ENCODE measurements around the gene HNF1B.

Gene HNF1B

DNA sequence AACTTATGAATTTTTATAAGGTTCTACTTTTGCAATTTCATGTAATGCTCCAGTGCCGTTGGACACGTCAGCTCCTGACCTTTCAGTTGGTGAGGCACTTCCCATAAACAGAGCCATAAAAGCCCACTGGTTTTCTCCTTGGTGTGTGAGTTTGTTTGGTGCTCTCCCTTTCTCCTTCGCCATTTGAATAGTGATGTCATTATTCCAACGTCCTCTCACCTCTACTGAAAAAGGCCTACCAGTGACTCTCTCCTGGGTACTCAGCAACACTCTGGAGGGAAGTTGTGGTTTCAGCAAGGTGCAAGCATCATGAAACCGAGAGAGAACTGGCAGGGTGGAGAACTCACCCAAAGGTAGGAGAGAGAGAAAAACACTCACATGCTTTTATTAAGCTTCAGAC, 29.6 kb upstream of the HNF1B start:
- Histone ChIP-seq H3K36me3 (ENCODE audit: control insufficient read depth, insufficient read depth, low read length) (no peaks in the 10 kb centered on the region), H3K4me1 (ENCODE audit: control insufficient read depth, insufficient read depth, low read length) (no peaks in the 10 kb centered on the region), H3K9ac (ENCODE audit: low read depth, low read length) (no peak overlapping the region), H3K27me3 (ENCODE audit: control insufficient read depth, insufficient read depth, low read length) (no peaks in the 10 kb centered on the region), H3K4me3 (ENCODE audit: low read depth, low read length) (no peak overlapping the region), H3K9me3 (ENCODE audit: control insufficient read depth, insufficient read depth, low read length) (no peaks in the 10 kb centered on the region)

DNA sequence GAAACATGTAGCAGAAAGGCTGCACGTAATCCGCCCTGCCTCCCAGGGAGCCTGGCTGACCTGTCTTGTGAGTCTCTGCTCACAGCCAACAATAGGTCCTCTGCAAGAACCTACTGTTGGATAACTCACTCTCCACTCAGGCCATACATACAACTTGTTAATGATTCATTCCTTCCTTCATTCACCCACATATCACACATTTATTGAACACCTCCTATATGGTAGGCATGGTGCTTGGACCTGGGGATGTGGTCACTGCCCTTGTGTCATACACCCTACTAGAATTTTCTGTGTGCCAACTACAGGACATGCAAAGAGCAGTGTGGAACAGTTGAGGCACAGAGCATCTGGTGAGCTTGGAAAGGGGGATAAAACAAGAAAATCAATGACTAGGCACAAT, 28.1 kb upstream of the HNF1B start:
- H3K27me3 ChIP-seq (ENCODE audit: control insufficient read depth, insufficient read depth, low read length): no peaks in the 10 kb centered on the region
- no peaks in the 10 kb centered on the region for H3K4me1 ChIP-seq (ENCODE audit: control insufficient read depth, insufficient read depth, low read length)
- H3K4me3 ChIP-seq (ENCODE audit: low read depth, low read length): no peak overlapping the region

DNA sequence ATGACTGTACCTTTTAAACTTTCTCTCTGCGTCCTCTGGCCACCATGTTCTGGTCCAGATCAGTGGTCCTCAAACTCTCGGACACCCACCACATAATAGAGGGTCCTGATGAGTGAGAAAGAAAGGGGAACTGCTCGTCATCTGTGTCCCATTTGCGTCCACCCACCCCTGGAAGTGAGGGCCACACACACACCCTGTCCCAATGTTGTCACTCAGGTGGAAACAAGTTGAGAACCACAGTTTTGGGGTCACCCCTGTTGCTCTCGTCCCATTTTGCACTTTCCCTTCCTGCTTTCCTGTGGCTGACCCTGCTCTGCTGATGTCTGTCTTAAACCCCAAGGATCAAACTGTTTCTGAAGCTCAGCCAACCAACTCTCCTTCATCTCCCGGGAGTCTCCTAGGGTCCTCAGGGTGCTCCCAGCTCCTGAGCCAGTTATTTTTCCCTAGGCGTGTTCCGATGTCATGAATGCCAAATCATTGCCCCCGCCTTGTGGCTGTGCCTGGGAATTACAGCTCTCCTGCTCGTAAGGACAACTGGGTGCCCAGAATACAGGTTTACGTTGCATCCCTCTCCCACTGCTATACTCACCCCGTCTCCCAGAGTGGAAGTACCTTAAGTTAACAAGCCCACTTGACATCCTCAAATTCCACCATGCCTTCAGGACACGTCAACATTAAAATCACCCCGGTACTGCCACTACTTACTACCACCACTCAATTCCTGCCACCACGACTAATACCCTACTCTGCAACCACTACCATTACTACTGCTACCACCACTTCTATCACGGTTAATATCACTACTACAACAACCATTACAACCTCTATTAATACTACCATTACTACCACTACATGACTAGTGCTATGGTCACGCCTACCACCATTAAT, 26.0 kb upstream of the HNF1B start:
- H3K9ac ChIP-seq (ENCODE audit: low read depth, low read length): no peak overlapping the region
- H3K9me3 ChIP-seq (ENCODE audit: control insufficient read depth, insufficient read depth, low read length): no peaks in the 10 kb centered on the region
- no peaks in the 10 kb centered on the region for H3K27me3 ChIP-seq (ENCODE audit: control insufficient read depth, insufficient read depth, low read length)
- H3K4me3 ChIP-seq (ENCODE audit: low read depth, low read length): no peak overlapping the region
- H3K4me1 ChIP-seq (ENCODE audit: control insufficient read depth, insufficient read depth, low read length): no peaks in the 10 kb centered on the region
- no peaks in the 10 kb centered on the region for H3K36me3 ChIP-seq (ENCODE audit: control insufficient read depth, insufficient read depth, low read length)

More for the DNA sequence above, 28.1 kb upstream of the HNF1B start:
- Histone ChIP-seq H3K36me3 (ENCODE audit: control insufficient read depth, insufficient read depth, low read length) (no peaks in the 10 kb centered on the region), H3K9ac (ENCODE audit: low read depth, low read length) (no peak overlapping the region), H3K9me3 (ENCODE audit: control insufficient read depth, insufficient read depth, low read length) (no peaks in the 10 kb centered on the region)

DNA sequence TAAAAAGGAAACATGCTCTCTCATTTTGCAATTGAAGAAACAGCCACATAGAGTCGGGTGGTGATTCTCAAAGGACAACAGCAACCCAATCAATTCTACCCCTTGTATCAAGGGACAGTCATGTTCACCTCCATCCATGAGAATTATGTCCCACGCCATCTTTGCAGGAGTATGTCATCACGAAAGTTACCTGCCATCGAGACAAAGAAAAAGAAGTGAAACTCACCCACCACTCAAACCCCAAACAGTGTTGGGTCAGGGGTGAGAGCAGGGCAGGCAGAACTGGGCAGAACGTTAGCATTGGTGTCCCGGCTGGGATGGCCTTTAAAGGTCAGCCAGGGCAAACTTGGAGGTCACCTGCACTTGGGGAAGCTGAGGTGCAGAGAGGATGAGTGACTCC, 24.2 kb upstream of the HNF1B start:
- Histone ChIP-seq H3K4me1 (ENCODE audit: control insufficient read depth, insufficient read depth, low read length) (no peaks in the 10 kb centered on the region), H3K27me3 (ENCODE audit: control insufficient read depth, insufficient read depth, low read length) (no peaks in the 10 kb centered on the region), H3K9ac (ENCODE audit: low read depth, low read length) (no peak overlapping the region), H3K36me3 (ENCODE audit: control insufficient read depth, insufficient read depth, low read length) (no peaks in the 10 kb centered on the region), H3K4me3 (ENCODE audit: low read depth, low read length) (no peak overlapping the region), H3K9me3 (ENCODE audit: control insufficient read depth, insufficient read depth, low read length) (no peaks in the 10 kb centered on the region)

DNA sequence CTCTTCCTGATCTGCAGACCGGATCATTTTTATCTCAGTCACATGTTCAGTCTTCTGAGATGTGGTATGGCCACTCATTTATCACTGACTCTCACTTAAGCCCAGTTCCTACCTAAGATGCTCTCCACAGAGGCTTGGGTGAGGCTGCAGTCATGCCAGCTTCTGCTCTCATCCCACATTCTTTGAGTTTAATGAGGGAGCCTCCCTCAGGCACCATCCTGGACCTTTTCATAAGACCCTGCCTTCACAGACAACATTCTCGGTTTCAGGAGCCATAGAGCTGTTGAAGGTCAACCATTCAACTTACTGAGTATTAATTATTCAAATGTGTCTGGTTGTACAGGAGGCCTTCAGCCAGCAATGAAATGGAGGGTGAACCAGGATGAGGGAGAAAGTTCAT, 23.6 kb upstream of the HNF1B start:
- no peaks in the 10 kb centered on the region for H3K36me3 ChIP-seq (ENCODE audit: control insufficient read depth, insufficient read depth, low read length)
- no peaks in the 10 kb centered on the region for H3K4me1 ChIP-seq (ENCODE audit: control insufficient read depth, insufficient read depth, low read length)
- H3K27me3 ChIP-seq (ENCODE audit: control insufficient read depth, insufficient read depth, low read length): no peaks in the 10 kb centered on the region
- no peak overlapping the region for H3K9ac ChIP-seq (ENCODE audit: low read depth, low read length)
- H3K4me3 ChIP-seq (ENCODE audit: low read depth, low read length): no peak overlapping the region
- H3K9me3 ChIP-seq (ENCODE audit: control insufficient read depth, insufficient read depth, low read length): no peaks in the 10 kb centered on the region

DNA sequence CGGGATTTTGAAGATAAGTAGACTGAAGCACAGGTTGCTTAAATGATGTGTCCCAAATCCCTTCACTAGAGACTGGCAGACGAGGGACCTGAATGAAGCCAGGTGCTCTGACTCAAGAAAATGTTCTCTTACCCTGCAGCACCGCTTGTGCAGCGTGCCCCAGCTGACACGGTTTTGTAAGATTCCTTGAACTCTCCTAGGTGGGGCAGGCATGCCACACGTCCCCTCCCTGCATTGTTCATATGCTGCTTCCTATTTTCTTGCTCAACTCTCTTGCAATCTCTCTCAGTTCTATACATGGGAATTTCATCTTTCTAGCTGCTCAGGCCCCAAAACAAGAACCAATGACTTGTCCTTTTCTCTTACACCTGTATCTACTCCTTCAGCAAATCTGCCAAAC, 22.1 kb upstream of the HNF1B start:
- H3K9ac ChIP-seq (ENCODE audit: low read depth, low read length): no peak overlapping the region
- H3K36me3 ChIP-seq (ENCODE audit: control insufficient read depth, insufficient read depth, low read length): no peaks in the 10 kb centered on the region
- H3K9me3 ChIP-seq (ENCODE audit: control insufficient read depth, insufficient read depth, low read length): no peaks in the 10 kb centered on the region
- no peak overlapping the region for H3K4me3 ChIP-seq (ENCODE audit: low read depth, low read length)
- no peaks in the 10 kb centered on the region for H3K4me1 ChIP-seq (ENCODE audit: control insufficient read depth, insufficient read depth, low read length)
- no peaks in the 10 kb centered on the region for H3K27me3 ChIP-seq (ENCODE audit: control insufficient read depth, insufficient read depth, low read length)

DNA sequence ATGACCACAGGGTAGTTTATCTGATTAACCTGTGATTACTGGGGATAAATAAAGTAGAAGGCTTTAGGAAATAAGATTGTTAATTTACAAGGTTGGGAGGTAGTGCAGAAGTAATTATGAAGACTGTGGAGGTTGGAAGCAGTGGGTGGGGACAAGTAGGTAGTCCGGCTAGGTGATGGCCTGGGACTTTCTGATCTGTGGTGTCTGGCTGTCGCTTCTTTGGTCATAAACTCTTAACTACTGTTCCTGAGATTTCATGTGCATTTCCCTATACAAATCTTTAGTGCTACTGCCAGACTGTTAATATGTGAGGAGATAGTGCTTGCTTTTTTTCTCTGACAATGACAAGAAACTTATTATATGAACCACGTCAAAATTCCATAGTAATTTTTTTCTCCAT, 19.5 kb upstream of the HNF1B start:
- no peaks in the 10 kb centered on the region for H3K36me3 ChIP-seq (ENCODE audit: control insufficient read depth, insufficient read depth, low read length)
- no peak overlapping the region for H3K4me3 ChIP-seq (ENCODE audit: low read depth, low read length)
- H3K4me1 ChIP-seq (ENCODE audit: control insufficient read depth, insufficient read depth, low read length): no peaks in the 10 kb centered on the region
- no peaks in the 10 kb centered on the region for H3K9me3 ChIP-seq (ENCODE audit: control insufficient read depth, insufficient read depth, low read length)
- no peaks in the 10 kb centered on the region for H3K27me3 ChIP-seq (ENCODE audit: control insufficient read depth, insufficient read depth, low read length)
- H3K9ac ChIP-seq (ENCODE audit: low read depth, low read length): no peak overlapping the region

DNA sequence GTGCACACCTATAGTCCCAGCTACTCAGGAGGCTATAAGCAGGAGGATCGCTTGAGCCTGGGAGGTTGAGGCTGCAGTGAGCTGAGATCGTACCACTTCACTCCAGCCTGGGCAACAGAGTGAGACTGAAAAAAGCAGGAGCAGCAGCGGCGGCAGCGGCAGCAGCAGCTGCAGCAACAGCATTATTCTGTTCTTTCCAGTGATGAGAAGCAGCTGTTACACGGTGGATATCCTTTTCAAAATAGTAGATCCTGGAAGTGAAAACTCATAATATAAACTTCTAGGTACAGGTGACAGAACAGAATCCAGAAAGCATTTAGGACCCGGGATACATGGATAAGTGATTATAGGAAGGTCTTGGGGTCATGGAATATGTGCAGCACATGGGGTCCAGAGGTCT, 17.8 kb upstream of the HNF1B start:
- Histone ChIP-seq H3K36me3 (ENCODE audit: control insufficient read depth, insufficient read depth, low read length) (no peaks in the 10 kb centered on the region), H3K4me1 (ENCODE audit: control insufficient read depth, insufficient read depth, low read length) (no peaks in the 10 kb centered on the region), H3K4me3 (ENCODE audit: low read depth, low read length) (no peak overlapping the region), H3K9me3 (ENCODE audit: control insufficient read depth, insufficient read depth, low read length) (no peaks in the 10 kb centered on the region), H3K9ac (ENCODE audit: low read depth, low read length) (no peak overlapping the region), H3K27me3 (ENCODE audit: control insufficient read depth, insufficient read depth, low read length) (no peaks in the 10 kb centered on the region)

DNA sequence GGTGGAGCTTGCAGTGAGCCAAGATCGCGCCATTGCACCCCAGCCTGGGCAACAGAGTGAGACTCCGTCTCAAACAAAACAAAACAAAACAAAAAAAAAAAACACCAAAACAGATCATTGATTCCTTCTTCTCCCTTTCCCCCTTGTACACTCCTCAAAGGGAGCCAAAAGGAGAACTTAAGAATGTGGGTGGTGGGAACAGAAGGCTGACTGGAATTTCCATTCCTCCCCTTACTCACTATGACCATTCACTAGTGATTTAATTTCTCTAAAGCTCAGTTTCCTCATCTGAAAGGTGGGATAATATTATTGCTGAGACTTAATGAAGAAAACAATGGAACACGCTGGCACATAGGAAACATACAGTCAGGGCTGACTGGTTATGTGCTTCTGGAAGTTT, 17.1 kb upstream of the HNF1B start:
- no peak overlapping the region for H3K4me3 ChIP-seq (ENCODE audit: low read depth, low read length)
- H3K4me1 ChIP-seq (ENCODE audit: control insufficient read depth, insufficient read depth, low read length): no peaks in the 10 kb centered on the region
- H3K27me3 ChIP-seq (ENCODE audit: control insufficient read depth, insufficient read depth, low read length): no peaks in the 10 kb centered on the region
- H3K36me3 ChIP-seq (ENCODE audit: control insufficient read depth, insufficient read depth, low read length): no peaks in the 10 kb centered on the region
- no peaks in the 10 kb centered on the region for H3K9me3 ChIP-seq (ENCODE audit: control insufficient read depth, insufficient read depth, low read length)
- H3K9ac ChIP-seq (ENCODE audit: low read depth, low read length): no peak overlapping the region

DNA sequence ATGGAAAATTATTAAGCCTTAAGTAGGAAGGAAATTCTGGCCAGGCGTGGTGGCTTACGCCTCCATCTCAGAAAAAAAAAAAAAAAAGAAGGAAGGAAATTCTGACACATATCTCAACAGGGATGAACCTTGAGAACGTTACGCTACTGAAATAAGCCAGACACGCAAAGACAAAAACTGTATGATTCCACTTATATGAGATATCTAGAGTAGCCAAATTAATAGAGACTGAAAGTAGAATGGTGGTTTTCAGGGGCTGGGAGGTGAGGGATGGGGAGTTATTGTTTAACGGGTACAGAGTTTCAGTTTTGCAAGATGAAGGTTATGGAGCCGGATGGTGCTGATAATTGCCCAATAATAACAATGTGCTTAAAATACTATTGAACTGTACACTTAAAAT, 16.2 kb upstream of the HNF1B start:
- Histone ChIP-seq H3K9me3 (ENCODE audit: control insufficient read depth, insufficient read depth, low read length) (no peaks in the 10 kb centered on the region), H3K9ac (ENCODE audit: low read depth, low read length) (no peak overlapping the region), H3K27me3 (ENCODE audit: control insufficient read depth, insufficient read depth, low read length) (no peaks in the 10 kb centered on the region), H3K36me3 (ENCODE audit: control insufficient read depth, insufficient read depth, low read length) (no peaks in the 10 kb centered on the region), H3K4me1 (ENCODE audit: control insufficient read depth, insufficient read depth, low read length) (no peaks in the 10 kb centered on the region), H3K4me3 (ENCODE audit: low read depth, low read length) (no peak overlapping the region)

DNA sequence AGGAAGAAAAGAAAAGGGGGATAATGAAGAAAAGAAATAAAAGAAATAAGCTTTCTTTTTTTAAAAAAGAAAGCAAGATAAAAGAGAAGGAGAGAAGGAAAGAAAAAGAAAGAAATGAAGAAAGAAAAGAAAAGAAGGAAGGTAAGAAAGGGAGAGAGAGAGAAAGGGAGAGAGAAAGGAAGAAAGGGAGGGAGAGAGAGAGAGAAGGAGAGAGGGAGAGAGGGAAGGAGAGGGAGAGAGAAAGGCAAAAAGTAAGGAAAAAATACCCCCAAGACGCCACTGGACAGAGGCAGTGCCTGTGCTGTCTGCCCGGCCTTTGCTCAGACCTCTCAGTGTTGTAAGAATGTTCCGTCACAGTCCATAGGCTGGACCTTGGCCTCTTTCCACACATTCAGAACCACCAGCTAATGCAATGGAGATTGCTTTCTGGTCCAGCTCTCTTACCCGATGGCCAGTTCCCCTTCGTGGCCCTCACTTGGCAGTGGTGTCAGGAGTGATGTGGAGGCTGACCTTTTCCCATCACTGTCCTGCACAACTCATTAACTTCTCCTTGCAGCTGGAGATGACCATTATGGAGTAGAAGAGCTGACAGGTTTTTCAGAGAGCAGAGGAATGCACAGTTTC, 14.3 kb upstream of the HNF1B start:
- H3K9ac ChIP-seq (ENCODE audit: low read depth, low read length): no peak overlapping the region
- no peaks in the 10 kb centered on the region for H3K9me3 ChIP-seq (ENCODE audit: control insufficient read depth, insufficient read depth, low read length)
- no peaks in the 10 kb centered on the region for H3K36me3 ChIP-seq (ENCODE audit: control insufficient read depth, insufficient read depth, low read length)
- no peak overlapping the region for H3K4me3 ChIP-seq (ENCODE audit: low read depth, low read length)
- no peaks in the 10 kb centered on the region for H3K4me1 ChIP-seq (ENCODE audit: control insufficient read depth, insufficient read depth, low read length)
- no peaks in the 10 kb centered on the region for H3K27me3 ChIP-seq (ENCODE audit: control insufficient read depth, insufficient read depth, low read length)

DNA sequence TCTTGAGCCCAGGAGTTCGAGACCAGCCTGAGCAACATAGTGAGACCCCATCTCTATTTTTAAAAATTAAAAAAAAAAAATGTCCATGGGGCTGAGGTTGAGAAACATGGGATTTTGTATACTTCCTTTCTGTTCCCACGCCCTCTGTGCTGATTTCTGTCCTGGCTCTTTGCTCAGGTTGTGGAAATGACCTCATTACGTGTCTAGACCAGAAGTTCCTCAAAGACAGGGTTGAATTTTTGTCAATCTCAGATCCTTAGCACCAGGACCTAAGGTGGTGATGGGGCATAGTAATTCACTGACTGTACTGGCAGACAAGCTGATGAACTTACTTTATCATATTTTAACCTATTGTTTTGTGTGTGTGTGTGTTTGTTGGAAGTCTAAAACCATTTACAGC, 11.2 kb upstream of the HNF1B start:
- H3K27me3 ChIP-seq (ENCODE audit: control insufficient read depth, insufficient read depth, low read length): peaks cover 10% of the 10 kb centered on the region
- H3K36me3 ChIP-seq (ENCODE audit: control insufficient read depth, insufficient read depth, low read length): no peaks in the 10 kb centered on the region
- no peak overlapping the region for H3K9ac ChIP-seq (ENCODE audit: low read depth, low read length)
- H3K4me3 ChIP-seq (ENCODE audit: low read depth, low read length): no peak overlapping the region
- H3K9me3 ChIP-seq (ENCODE audit: control insufficient read depth, insufficient read depth, low read length): no peaks in the 10 kb centered on the region
- no peaks in the 10 kb centered on the region for H3K4me1 ChIP-seq (ENCODE audit: control insufficient read depth, insufficient read depth, low read length)

All from iPS-15b (cell line).